Middle frontal gyrus (tissue), 1 donor: ENCODE measurements around the gene ASZ1.
"Not testable (repeated sequence)": the region's sequence is repeated elsewhere in the genome, so short reads cannot be mapped to it uniquely, and the experiment has no call there.

ENCODE experiments used
- DNase-seq: peaks from one replicate; pipeline ENCODE4 v3.0.0-alpha.2; 2015; ENCODE audit warnings: low spot score; ENCODE audit errors: extremely low spot score

ASZ1 gene, protein sequence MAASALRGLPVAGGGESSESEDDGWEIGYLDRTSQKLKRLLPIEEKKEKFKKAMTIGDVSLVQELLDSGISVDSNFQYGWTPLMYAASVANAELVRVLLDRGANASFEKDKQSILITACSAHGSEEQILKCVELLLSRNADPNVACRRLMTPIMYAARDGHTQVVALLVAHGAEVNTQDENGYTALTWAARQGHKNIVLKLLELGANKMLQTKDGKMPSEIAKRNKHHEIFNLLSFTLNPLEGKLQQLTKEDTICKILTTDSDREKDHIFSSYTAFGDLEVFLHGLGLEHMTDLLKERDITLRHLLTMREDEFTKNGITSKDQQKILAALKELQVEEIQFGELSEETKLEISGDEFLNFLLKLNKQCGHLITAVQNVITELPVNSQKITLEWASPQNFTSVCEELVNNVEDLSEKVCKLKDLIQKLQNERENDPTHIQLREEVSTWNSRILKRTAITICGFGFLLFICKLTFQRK

DNA sequence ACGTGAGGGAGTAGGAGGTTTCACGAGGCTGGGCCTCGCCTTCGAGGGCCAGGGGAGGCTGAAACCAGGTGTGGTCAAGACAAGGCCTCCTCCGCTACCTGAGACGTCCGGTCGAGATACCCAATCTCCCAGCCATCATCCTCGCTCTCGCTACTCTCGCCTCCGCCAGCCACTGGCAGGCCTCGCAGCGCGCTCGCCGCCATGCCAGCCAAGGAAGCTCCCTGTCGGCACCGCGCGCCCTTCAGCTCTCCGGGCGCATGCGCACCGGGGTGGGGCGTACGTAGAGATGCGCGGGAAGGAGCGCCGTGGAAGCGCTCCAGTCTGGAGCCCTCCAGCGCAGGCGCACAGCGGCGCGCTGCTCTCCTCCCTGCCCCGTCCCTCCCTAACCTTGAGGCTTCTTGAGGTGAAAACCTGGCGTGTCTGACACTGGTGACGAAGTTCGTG lies at the start of gene ASZ1:
Gene ASZ1, minus strand, starts transcription at position 236 of the 444 bp plus-strand sequence. Its CDS starts 33 bp downstream, at position 203.
- DNase-seq = no peak

DNA sequence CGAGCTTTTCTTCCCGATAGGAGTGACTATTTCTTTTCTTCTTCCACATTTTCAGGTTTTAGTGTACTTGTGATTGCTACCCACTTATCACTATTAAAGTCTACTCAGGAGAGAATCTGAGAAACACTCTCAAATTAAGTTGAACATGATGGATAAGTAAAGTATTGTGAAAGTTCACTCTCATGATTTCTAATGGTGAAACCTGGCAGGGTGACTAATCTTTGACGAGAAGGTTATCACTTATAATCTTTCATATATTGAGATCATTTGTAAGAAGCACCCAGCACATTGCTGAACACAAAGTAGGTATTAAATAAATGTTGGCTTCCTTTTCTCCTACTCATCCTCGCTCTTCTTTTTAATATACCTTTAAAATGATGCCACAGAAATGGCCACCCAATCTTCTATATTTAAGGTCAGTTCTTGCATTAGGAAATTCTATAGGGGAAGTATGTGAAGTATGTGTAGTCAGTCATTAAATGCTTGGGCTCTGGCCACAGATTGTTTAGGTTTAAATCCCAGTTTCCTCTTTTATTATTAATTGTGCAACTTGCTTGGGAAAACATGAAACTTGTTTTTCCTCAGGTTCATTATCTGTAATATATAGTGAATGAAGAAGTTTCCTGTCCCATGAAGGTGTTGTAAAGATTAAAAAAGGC lies 49.4 kb upstream of the ASZ1 start:
- no peak for DNase-seq

DNA sequence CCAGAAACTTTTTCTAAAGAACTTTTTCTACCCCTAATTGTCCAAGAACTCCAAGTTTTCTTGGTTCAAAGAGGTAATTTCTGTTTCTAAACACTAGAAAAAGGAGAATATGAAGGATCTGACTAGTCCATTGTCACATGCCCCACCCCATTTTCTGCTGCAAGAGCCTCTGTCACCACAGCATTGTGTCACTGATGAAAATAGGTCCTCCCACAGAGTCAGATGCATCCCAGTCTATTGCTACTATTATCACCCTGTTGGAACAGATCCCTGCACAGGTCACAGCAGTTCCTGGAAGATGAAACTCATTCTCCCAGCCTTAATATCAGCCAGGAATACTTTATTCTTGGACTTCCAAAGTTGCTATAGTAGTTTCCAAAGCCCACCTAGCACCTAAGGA lies 45.0 kb upstream of the ASZ1 start:
- no peak for DNase-seq

DNA sequence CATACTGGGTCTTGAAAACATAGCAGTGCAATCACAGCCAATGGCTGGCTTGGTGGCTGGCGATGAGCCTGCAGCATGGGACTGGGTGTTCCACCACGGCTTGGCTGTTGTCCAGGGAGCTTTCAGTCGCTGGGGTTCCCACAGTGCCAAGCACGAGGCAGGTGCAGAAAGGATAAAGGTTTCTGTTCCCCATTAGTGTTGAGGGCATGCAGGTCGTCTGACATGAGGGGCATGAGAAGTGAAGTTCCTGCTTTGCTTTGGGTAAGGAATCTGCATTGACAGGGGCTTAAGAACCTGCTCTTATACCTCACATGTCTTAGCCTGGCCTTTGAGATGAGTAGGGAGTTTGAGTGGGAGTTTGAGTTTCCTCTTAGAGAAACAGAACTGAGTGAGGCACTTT lies 43.5 kb upstream of the ASZ1 start:
- no peak for DNase-seq

DNA sequence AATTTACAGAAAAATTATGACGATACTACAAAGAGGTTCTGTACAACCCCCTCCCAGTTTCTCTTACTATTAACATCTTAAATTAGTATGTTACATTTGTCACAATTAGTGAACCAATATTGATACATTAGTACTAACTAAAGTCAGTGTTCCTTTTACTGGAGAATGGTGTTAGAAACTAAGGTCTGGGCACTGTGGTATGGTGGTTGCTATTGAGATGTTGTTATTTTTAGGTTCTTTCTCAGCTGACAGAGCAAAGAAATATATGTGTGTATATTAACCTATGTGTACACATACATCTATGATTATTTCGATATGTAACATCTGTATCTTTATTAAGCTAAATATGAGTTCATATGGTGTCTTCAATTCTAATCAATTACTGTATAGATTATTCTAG lies 40.9 kb upstream of the ASZ1 start:
- no peak for DNase-seq

DNA sequence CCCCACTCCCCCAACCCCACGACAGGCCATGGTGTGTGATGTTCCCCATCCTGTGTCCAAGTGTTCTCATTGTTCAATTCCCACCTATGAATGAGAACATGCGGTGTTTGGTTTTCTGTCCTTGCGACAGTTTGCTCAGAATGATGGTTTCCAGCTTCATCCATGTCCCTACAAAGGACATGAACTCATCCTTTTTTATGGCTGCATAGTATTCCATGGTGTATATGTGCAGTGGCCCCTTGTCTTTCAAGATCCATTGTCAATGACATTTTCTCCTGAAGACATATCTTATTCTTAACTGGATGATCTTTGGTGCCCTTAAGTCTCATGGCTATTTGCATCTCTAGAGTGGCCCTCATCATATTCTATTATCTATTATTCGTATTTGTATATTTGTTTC lies 33.5 kb upstream of the ASZ1 start:
- DNase-seq = not testable (repeated sequence)

DNA sequence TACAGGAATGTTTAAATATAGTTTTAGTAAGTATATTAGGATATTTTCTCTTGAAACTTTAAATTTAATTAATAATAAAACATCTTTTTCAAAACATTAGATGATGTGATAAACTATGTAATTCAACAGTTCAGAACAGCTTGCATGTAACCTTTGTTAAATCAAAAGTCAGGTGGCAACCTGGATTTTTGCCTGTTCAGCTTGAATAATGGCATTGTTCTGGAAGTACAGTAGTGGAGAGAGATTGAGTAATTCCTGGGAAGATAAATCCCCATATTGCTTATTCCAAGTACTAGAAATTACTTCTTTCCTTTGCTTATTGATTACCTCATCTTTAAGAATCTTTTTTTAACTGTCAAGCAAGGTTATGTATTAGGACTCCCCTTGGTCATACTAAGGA lies 32.4 kb upstream of the ASZ1 start:
- DNase-seq = no peak

DNA sequence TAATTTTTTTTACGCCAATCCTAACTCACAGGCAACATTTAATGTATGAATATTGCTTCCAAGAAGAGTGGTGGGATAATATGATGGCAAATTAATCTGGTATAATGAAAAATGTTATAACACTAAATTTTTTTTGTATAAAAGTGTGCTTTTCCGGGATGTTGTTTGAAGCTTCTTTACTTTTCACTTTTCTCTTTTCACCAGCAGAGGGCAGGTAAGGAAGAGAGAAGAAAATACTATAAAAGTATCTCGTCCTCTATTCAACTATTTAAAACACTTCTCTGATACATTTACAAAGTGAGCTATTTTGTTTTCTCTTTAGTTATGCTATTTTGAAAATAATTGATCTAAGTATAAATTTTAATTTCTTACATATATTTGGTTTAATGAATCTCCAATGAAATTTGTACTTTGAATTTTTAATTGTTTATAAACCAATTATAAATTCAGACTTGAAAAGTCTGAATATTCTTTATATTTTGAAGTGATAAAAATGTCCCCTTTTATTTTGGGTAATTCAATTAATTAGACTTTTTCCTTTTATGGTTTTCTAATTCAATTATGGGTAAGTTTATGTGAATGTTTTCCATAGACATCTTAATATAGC lies 31.8 kb upstream of the ASZ1 start:
- peak; percentile 27 for DNase-seq

DNA sequence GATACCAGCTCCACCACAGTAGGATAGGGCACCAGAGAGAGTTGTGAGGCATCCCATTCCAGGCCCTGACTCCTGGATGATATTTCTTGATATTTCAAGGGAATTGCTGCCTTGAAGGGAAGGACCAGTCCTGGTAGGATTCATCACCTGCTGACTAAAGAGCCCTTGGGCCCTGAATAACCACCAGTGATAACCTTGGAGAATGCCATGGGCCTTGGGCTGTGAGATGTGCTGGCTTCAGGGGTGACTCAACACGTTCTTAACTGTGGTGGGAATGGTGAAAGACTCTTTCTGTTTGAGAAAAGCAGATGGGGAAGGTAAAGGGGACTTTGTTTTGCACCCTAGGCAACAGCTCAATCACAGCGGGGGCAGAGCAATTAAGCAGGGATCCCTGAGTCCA lies 21.4 kb upstream of the ASZ1 start:
- no peak for DNase-seq

DNA sequence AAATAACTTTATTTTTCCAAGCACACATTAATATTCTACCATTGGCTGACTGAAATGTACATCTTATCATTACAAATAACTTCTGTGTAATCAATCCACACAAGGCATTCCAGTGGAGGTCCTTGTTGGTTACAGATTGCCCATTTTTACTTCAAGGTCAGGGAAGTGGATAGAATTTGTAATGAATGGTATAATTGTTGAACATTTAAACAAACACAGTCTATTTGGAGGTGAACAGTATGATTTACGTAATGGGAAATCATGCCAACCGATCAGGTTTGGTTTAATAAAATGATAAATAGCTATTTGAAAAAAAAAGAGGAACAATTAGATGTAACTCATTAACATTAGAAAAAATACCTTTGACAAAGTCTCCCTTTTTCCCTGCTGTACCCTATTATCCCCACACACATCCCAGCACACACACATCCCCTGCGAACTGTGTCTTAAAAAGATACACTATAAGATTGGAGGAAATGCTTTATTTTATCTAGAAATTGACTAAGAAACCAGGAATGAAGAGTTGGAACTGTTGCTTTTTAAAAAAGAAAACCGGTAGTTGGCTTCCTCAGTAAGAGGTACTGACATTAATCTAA lies 19.0 kb upstream of the ASZ1 start:
- DNase-seq = no peak

DNA sequence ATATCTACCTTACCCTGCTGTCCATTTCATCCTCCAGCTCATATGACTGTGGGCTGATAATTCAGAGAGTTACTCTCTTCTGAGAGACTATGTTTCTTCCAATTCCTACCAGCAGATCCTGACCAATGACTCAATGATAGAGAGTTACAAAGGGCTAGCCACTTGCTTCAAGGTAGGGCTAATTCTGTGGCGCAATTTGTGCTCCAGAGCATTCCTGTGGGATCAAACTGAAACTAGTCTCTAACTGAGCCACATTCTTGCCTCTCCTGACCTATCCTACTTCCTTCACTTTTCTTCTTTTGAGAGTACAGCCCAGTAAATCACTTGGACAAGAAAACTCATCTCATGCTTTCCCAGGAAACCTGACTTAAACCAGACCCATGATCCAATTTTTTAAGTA lies 17.9 kb upstream of the ASZ1 start:
- no peak for DNase-seq

DNA sequence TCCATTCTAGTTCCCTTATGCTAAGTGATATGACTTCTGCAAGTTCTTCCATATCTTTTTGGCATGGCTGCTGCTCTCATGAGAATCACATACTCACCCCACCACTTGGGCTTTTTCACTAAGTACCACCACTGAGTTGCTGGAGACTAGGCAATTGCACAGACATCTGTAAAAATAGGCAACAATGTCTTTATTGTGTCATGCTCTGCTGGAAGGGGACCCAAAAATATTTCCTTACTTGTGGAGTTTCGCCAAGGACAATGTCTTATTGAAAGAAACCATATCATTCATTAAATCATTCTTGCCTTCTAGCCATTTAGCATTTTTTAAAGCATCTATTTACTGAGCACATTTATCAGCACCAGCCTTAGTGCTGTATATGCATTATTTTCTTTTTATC lies 17.4 kb upstream of the ASZ1 start:
- no peak for DNase-seq

DNA sequence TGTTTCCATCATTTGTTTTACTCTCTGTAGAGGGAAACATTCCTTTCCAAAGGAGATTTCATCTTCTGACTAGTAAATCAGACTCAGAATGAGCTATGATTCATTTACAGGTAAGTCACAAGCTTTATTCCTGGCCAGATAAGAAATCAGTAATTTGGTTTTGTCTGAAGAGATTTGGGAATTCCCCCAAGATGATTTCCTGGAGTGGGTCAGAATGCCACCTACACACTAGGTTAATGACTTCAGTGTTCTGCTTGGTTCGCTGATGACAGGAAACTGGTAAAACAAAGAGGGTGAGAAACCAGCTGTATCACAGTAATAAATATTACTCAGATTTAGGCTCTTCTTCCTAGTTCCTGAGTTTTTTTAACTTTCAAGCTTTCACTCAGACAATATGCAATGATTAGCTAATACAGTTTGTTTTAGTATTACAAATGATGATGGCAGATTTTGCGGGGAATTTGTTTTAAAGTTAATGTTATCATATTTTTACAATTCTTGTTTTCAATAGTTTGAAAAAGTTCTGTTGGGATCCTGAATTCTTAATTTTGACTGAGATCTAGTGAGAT lies 8.3 kb upstream of the ASZ1 start:
- no peak for DNase-seq

DNA sequence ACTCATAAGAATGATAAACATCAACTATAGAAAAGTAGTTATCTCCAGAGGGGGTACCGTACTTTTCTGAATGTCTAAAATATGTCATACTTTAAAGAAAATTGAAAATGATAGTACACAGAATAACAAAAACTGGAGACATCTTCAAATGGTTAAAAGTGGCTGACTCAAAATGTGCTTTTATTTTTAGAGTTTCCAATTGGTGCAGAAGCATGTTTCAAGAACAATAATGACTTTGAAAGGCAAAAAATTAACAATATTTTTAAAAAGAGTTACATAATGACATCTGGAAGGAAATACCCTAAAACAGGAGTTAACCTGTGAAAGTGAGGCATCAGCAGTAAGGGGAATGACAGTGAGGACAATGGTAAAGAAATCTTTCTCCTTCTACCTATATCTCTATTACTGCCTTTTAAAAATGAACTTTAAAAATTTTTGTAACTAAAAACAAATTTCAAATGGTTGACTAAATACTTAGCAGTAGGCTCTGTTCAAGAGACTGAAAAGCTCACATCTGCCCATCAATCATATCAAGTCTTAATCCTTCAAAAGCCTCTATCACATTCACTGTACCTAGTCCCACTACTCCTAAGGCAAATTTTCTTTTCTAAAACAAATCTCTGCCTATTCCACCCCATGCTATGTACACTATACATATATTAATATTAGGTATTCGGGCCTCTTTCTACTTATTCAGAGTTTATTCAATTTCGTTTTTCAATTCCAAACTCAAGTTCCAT lies 3.0 kb downstream of the ASZ1 start:
- no peak for DNase-seq

DNA sequence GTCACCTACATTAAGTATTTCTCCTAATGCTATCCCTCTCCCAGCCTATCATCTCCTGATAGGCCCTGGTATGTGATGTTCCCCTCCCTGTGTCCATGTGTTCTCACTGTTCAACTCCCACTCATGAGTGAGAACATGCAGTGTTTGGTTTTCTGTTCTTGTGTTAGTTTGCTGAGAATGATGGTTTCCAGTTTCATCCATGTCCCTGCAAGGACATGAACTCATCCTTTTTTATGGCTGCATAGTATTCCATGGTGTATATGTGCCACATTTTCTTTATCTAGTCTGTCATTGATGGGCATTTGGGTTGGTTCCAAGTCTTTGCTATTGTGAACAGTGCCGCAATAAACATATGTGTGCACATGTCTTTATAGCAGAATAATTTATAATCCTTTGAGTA lies 12.7 kb downstream of the ASZ1 start:
- DNase-seq = not testable (repeated sequence)

DNA sequence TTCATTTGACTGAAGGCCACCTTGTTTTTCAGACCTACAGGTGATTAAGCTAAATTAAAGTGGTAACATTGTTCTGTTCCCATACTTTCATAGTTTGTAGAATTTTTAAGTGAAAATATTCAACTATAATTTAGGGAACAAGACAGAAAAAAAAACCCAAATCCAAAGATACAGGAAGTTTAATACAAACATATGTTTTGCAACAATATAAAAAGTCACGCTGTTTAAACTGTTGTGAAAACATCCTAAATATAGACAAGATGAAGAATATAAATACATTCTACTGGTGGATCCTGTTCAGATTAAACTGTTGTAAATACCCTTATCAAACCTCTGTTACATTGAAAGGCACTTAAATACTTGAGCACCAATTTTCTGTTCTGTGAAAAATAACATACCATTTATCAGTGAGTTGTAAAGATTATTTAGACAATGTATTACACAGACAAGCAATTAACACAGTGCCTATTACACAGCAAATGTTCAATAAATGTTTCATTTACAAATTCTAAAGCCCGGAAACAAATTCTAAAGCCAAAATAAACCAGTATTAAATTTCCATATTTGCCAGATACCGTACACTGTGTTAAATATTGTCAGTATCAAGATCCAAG lies 14.2 kb downstream of the ASZ1 start:
- no peak for DNase-seq

DNA sequence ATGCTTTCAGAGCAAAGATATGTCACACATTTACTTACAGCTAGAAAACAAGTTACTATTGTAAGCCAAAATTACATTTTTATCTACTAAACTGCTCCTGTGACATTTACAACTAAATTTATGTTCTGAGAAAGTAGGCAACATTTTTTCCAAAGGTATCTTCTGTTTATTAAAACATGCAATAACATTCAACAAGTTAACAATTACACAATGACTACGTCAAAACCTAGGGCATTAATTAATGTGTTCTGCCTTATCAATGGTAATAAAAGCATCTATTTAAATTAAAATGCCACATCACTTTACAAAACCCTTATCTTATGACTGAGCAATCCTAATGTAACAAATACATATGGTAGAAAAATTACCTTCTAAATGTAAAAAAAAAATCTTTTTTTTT lies 14.9 kb downstream of the ASZ1 start:
- no peak for DNase-seq

DNA sequence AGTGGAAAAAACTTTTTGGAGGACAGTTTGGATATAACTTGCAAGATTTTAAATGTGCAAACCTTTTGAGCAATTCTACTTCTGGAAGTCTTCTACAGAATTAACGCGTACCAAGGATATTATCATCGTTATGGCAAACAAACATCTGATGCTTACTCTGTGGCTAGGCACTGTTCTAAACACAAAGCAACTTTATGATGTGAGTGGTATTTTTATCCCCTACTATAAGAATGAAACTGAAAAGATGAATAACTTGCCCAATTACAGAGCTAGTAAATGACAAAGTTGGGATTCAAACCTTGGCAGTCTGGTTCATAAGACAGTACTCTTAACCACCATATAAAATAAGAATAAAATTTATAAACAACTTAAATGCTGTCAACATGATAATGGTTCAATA lies 15.8 kb downstream of the ASZ1 start:
- DNase-seq = no peak

DNA sequence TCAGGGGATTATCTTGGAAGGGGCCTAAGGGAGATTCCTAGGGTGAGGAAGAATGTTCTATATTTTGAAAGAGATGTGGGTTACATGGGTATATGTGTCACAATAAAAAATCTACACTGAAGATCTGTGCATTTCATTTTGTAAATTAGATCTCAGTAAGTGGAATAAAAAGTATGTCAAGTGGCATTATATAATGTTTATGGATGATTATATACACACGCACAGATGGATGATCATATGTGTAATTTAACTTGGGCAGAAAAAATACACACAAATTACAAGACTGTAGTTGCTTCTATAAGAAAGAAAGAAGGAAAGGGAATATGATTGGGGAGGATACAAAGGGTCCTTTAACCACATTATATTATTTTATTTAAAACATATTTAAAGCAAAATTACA lies 18.5 kb downstream of the ASZ1 start:
- no peak for DNase-seq

DNA sequence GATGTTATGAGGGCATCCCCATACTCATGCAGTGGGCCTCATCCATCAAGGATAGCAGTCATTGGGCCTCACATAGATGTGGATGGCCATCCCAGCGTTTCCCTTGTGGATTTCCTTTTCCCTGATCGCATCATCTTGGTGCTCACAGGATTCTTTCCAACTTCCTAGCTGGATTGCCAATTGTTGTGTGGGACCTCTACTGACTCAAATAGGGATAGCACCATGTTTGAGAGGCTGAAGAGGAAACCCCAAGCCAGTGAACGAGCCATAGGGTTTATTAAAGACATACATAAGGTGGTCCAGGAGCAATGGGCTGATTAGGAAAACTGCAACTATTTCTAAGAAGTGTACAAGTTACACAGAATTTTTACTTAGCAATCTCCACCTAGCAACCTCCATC lies 21.8 kb downstream of the ASZ1 start:
- no peak for DNase-seq

DNA sequence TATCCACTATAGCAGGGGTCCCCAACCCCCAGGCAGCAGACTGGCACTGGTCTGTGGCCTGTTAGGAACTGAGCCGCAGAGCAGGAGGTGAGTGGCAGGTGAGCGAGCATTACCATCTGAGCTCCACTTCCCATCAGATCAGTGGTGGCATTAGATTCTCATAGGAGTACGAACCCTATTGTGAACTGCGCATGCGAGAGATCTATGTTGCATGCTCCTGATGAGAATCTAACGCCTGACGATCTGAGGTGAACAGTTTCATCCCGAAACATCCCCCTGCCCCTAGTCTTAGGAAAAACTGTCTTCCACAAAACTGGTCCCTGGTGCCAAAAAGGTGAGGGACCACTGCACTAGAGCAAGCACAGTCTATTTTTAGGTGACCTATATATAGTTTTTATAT lies 23.6 kb downstream of the ASZ1 start:
- no peak for DNase-seq
